NCI-H69 (cell line): ENCODE measurements around the gene TXN.
"Not testable (repeated sequence)": the region's sequence is repeated elsewhere in the genome, so short reads cannot be mapped to it uniquely, and the experiment has no call there.

Experiments used
- DNase-seq: peaks from one replicate; lab custom pipeline; 2025; lab: John Stamatoyannopoulos, UW

Gene TXN

DNA sequence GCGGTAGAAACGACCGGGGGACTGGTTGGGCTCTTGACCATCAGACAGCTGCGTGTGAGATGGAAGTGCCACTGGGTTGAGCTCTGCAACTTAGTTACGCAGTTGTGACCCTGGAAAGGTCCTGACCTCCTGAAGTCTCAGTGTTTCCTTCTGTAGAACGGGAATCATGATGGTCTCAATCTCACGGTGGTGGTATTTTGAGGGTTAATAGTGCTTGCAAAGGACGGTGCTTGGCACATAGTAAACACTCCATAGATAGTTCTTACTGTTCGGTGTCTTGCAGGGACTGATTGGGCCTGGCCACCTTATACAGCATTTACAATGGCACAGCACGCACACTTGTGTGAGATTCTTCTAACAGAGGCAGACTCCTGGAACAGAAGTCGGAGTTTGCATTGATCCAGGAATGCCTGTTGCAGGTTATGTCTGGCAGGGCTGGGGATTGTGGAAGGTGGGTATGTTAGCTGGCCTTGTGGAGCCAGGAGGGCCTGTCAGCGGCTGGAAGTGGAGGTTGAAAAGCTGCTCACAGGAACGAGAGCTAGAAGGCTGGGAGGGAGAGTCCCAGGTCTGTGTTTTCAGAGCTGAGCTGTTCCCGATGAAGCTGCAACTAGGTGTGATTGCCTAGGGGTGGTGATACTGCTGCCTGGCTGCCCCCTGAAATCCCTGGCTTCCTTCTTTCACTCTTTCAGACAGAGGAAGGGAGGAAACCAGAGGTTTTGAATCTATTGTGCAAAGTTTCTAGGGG, 962 bp upstream of the TXN start:
- peak; percentile 22 for DNase-seq

DNA sequence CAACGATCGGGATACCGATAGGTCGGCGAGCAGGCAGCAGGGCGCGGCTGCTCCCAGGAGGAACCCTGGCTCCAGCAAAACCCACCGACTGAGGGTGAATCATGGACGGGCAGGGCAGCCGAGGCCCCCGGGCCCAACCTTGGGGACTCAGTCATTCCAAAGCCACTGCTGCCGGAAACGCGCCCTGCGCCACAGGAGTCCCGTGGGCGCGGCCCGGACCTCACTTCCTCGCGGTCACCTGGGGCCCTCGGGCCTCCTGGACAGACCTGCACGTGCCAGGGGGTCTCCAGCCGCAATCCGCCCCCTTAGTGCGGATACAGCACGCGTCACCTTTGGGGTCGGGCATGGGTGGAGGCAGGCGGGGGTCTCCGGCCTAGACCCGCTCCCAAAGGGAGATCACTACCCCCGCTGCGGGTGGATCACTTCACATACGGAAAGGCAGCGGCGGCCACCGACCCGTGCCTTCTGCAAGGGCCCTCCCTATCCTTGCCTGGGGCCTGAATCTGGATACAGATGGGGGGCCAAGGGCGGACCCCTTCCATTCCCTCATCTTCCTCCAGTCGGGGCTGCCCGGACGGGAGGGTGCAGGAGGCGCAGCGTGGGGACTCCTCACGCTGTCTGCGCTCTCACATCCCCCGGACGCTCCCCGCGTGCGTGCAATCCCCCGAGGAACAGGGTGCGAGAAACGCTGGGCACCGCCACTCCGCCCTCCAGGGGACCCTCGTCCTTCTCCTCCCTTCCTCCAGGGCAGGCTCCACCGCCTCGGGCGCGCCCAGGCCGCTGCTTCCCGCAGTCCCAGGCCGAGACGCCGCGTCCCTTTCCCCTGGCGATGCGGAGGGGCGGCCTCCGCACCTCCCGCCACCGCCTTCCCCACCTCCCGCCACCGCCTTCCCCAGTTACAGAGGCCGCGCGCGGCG, 586 bp downstream of the TXN start:
- DNase-seq = peak; percentile 84

DNA sequence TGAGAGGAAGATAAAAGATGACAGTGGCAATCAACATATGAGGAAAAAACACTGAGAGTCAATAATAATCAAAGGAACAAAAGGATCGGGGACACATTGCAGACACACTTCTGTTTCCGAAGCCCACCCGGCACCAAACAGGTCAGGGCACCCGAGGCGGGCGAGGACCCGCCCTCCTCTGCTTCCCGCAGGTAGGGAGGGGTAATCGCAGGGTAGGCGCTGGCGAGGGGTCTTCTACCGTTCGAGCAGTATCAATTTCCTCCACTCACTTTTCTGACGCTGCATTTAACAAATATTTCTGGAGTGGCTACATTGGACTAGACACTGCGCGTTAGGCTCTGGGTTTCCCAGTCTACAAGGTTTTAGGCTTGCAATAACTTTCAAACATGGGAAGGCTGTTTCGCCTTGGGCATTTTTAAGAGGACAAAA, 1.3 kb downstream of the TXN start:
- DNase-seq = peak; percentile 57

DNA sequence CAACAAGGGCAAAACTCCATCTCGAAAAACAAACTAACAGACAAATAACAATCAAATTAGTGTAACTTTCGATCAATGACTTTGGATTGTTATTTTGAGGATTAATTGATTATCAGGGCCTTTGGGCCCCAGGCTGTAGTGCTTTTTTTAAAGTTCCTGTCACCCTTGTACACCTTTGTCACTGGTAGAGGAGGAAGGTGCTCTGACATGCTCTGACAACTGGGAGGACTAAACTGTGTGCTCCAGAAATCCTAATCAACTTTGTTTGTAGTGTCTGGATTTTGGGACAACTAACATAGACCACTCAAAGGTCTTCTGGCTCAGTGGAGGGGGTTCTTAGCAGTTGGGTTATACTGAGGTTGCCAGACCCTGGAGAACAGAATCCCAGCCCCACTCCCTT, 1.8 kb downstream of the TXN start:
- DNase-seq = no peak

DNA sequence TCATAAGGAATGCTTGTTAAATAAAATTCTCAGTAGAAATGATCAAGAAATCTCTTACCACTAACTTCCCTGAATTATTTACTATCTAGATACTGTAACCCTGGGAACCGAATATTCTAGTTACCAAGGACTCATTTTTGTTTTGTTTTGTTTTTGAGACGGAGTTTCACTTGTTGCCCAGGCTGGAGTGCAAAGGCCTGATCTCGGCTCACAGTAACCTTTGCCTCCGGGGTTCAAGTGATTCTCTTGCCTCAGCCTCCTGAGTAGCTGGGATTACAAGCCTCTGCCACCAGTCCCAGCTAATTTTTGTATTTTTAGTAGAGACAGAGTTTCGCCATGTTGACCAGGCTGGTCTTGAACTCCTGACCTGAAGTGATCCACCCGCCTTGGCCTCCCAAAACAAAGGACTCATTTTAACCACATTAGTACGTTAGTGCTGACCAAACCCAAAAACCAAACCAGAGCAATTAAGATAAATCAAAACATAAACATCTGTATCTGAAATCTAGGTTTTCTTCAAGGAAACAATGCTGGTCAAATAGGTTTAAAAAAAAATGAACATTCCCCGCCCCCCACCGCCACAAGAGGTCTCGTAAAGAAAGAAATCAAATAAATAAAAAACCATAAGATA, 3.7 kb downstream of the TXN start:
- DNase-seq = no peak

DNA sequence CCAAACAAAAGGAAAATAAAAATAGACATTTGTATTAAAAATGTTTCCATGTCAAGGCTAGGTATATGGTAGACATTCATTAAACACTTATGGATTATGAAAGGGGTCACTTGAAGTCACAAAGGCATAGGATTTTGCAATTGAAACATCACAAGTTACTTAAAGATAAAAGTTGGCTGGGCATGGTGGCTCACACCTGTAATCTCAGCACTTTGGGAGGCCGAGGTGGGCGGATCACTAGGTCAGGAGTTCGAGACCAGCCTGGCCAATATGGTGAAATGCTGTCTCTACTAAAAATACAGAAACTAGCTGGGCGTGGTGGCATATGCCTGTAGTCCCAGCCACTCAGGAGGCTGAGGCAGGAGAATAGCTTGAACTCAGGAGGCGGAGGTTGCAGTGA, 4.5 kb downstream of the TXN start:
- not testable (repeated sequence) for DNase-seq

DNA sequence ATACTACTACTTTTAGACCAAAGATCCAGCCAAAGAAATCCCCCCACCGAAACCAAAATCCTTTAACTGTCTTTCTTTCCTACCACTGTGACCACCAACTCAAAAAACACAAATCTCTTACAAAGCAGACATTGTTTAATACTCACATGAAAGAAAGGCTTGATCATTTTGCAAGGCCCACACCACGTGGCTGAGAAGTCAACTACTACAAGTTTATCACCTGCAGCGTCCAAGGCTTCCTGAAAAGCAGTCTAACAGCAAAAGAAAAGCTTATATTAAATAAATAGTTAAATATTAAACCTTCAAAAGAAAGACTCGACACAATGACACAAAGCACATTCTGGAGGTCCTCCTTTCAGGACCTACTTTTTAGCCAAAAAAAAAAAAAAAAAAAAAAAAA, 5.1 kb downstream of the TXN start:
- no peak for DNase-seq

DNA sequence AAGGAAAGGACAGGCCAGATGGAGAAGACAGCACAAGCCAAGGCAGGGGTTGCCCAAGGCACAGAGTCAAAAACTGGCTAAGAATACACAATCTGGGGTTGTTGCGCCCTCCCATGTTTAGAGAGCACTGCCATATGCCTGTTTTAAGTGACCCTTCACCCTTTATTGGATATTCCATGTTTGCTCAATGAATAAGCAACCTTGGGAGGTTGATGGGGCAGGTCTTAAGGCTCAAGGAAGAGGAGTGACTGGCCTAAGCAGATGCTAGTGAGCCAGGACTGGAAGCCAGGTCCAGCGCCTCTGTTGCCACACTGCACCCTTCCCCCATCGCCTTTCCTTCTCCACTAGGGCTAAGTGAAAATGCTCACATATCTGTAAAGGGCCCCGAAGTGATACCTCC, 6.7 kb downstream of the TXN start:
- peak; percentile 29 for DNase-seq

DNA sequence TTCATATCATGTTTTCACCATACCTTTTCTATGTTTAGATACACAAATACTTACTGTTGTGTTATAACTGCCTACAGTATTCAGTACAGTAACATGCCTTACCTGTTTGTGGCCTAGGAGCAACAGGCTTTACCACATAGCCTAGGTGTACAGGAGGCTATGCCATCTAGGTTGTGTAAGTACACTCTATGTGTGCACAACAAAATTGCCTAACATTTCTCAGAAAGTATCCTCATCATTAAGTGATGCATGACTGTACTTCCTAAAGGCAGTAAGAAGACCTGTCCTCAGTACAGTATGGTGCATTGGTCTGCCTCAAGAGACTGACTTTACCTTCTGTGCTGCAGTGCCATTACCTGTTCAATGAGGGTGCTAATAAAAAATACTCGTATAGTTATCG, 7.9 kb downstream of the TXN start:
- DNase-seq = no peak

DNA sequence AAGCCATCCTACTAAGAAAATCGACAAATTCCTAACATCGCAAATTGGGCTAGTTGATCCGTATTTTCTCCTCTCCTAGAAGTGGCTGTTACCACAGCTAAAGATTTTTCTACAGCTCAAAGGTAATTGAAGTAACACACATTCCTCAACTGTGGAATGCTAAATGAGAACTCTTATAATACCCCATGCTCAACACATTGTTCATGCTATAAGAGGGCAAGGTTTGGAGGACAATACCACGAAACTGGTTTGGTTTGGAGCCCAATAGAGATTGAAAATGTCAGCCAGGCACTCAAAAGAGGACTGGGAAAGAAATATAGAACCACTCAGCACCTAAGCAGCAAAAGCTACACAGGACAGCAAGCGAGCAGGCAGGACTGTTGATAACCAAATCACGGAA, 10.1 kb downstream of the TXN start:
- DNase-seq = no peak

DNA sequence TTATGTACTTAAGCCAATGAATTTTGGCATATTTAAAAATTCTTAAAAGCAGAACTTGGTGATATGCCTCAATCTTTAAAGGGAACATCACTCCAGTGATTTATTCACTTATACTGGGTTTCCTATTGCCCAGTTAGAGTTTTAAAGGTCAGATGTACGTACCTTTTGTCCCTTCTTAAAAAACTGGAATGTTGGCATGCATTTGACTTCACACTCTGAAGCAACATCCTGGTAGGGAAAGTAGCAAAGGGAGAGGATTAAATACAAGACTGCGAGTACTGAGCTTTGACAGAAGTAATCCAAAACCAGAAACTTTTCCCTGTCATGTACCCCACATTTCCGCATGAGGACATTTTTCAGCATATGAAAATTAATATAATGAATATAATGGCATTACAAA, 11.7 kb downstream of the TXN start:
- DNase-seq = no peak

DNA sequence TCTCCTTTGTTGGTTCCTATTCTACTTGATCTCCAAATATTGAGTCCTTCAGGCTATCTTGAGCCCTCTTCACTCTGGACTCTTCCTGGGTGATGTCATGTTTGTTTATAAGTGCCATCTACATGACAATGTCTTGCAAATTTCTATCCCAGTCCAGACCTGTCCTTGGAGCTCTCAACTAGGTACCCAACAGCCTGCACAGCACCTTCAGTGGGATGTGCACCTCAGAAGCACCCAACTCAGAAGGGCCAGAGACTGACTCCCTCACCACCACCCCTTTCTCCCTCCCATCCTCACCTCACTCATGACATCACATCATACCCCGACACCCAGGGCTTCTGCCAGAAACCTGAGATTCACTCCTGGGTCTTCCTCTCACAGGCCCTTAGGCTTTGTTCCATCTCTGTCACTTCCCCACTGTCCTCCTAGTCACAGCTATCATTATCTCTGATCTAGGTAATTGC, 14.4 kb downstream of the TXN start:
- DNase-seq = no peak

DNA sequence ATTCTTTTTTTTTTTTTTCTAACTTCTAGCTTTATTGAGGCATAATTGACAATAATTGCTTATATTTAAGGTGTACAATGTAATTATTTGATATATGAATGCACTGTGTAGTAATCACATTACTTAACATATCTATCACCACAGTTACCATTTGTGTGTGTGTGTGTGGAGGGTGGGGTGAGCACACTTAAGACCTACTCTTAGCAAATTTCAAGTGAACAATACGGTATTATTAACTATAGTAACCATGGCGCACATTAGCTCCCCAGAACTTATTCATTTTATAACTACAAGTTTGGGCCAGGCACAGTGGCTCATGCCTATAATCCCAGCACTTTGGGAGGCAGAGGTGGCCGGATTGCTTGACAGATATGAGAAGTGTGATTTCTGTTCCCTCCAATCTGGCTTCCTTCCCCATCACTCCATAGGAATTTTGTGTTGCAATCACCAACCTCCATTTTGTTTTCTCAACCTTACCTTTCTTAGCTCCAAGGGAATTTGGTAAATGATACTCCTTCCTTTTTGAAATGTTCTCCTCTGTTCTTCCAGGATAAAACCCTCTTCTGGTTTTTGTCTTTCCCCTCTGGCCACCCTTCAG, 14.9 kb downstream of the TXN start:
- no peak for DNase-seq

DNA sequence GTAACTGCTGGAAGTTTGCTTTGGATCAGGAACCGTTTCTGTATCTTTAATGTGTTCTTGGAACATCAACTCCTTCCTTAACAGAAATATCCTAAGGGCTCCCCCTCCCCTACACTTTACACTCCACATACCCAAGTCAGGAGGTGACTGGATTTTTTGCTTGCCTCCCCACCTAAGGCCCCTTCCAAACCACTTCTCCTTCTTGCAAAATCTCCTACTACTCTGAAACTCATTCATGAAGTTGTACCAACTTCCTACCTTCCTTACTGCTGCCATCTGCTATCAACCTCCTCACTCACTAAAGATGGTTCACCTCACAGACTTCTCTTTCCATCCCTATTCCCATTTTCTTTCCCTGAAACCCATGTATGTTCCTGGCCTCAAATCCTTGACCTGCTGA, 16.1 kb downstream of the TXN start:
- no peak for DNase-seq

DNA sequence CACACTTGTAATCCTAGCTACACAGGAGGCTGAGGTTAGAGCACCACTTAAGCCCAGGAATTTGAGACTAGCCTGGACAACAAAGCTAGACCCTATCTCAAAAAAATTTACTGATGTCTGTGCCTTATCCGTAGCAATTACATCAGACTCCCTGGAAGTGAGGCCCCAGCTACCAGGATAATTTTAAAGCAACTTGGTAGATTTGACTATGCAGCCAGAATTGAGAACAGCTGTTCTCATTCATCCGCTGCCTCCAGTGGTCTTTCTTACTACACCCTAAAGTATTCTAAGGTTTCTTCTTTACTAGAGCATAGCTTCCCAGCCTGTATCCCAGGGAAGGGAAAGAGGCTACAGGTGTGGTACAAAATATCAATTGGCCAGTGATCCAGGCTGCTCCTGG, 28.0 kb downstream of the TXN start:
- DNase-seq = no peak

DNA sequence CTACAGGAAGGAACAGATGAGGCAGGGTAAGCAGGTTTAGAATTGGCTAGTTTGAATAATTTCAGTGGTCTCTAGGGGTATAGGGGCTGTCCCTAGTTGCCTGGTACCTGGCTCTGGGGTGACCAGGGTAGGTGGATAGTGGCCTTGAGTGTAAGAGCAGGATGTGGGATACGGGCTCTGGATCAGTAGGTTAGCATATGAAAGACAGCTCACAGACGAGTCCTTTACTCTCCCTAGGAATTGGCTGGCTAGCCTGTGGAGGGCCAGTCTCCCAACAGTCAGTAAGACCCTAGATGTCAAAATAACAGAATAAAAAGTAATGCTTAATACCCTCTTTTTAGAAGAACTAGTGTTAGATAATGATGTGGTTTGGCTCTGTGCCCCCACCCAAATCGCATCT, 31.7 kb downstream of the TXN start:
- no peak for DNase-seq

DNA sequence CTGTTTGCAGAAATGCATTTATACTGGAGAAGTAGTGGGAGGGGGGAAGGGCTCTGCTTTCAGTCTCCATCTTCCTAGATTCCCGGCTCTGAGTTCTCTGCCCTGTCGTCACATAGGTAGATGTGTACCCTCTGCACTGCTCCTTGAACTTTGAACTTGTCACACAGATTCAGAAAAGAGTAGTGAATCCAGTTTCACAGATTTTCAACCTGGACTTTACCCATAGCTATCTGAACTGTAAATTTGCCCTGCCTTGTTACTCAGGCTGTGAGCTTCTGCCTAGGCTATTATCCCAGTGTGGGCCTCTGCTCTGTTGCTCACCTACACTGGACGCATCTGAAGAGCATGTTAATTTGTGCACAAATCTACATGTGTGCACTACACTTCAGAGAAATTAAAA, 35.5 kb downstream of the TXN start:
- DNase-seq = no peak

DNA sequence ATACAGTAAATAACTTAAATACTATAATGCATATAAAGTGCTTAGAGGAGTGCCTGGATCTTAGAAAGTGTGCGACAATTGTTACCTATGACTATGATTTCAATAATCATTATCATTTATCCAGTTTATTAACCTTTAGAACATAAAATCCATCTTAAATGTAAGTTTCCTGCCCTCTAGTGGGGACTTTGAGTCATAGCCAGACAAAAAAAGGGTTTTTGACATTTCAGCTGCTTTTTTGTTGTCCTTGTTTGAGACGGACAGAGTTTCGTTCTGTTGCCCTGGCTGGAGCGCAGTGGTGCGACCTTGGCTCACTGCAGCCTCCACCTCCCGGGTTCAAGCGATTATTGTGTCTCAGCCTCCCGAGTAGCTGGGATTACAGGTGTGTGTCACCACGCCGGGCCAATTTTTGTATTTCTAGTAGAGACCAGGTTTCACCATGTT, 38.6 kb downstream of the TXN start:
- DNase-seq = peak; percentile 63

DNA sequence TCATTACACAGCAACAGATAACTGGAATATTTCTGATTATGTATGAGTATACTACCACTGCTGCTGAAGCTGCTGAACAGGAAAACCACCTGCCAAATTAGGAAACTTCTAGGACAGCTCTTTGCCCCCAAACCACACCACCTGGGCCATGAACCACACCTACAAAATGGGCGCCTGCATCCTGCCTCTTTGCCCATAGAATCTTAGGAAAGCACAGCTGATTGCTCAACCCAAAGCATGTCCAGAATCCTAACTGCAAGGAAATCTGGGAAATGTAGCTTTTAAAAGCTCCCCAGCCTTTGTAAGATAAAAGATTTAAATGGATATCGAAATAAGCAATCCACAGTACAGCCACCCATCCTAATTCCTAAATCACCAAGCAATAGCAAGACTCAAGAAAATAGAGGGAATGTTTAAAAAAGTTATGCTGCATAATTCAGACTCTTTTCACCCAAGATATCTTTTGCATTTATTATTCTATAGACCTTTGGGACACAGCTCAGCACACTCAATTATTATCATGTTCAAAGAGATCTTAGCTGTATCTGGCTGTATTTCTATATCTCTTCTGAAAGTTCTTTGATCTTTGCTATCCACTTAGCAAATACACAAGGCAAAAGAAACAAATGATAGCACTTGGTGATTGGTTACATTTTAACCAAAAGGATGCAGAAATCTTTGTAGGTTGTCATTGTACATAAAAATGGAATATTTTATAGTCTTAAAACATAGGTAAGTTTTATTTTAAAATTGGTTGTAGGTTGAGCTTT, 41.5 kb downstream of the TXN start:
- DNase-seq = no peak

DNA sequence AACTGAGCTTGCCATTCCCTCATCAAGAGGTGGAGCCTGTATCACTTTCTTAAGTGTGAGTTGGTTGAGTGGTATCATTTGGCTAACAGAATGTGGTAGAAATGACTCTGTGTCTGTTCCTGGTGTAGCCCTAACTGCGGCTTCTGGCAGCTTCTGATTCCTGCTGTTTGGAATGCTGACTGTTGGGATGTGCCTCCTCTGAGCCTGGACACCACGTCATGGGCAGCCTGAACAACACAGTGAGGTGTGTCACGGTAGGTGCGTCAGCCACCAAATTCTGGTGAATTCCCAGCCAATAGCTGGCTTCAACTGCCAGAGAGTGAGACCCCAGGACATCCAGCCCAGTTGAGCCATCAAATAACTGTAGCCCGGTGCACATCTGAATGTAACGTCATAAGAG, 42.2 kb downstream of the TXN start:
- no peak for DNase-seq

DNA sequence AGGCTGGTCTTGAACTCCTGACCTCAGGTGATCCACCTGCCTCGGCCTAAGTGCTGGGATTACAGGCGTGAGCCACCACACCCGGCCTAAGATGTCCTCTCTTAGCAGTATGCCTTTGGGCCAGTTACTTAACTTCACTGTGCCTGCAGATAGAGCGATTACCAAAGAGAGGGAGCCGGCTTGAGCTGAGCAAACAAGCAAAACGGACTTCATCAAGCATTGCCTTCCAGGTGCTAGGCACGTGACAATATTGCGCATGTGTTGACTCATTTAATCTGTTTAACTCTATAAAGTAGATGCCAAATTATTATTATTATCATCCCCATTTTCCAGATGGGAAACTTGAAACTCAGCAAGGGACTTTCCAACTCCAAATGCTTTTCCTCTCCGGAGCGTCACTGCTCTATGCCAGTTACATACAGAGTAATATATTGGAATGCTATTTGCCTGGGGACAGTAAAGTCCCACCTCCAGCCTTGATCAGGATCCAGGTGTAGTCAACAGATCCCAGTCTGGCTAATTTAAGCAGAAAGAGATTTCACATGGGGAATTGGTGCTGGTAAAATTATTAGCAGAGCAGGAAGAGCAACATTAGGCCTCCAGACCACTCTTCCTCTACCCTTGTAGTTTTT, 42.8 kb downstream of the TXN start:
- no peak for DNase-seq
